Upper lobe of right lung (tissue), 1 donor: ENCODE measurements around the gene EXOSC6. TPM values are rescaled to one million over a fixed set of nuclear protein-coding genes. Genes with fewer than 3 reads are reported as not detected.
"Not testable (repeated sequence)": the region's sequence is repeated elsewhere in the genome, so short reads cannot be mapped to it uniquely, and the experiment has no call there.

Experiments
- ATAC-seq: fragments of 200-7000 bp; cut with Tn5 transposase; one replicate; pipeline ENCODE4 v1.9.1; 2020; ENCODE audit warnings: mild to moderate bottlenecking, moderate library complexity
- DNase-seq: peaks from one replicate; pipeline ENCODE4 v3.0.0-alpha.2; 2020
- H3K27ac ChIP-seq: fragments of 200-600 bp; one replicate; pipeline ENCODE4 v1.8.0; 2022
- H3K27me3 ChIP-seq: fragments of 200-600 bp; one replicate; pipeline ENCODE4 v1.8.0; 2022; ENCODE audit warnings: mild to moderate bottlenecking
- H3K36me3 ChIP-seq: fragments of 200-600 bp; one replicate; pipeline ENCODE4 v1.8.0; 2022
- H3K4me1 ChIP-seq: fragments of 200-600 bp; one replicate; pipeline ENCODE4 v1.8.0; 2022
- H3K4me3 ChIP-seq: fragments of 200-600 bp; one replicate; pipeline ENCODE4 v1.8.0; 2022; ENCODE audit warnings: mild to moderate bottlenecking
- H3K9me3 ChIP-seq: fragments of 200-600 bp; one replicate; pipeline ENCODE4 v1.8.0; 2022
- intact Hi-C: fragments of 100-400 bp; cut with DNase I; formaldehyde crosslinking; loops from one replicate; pipeline ENCODE4 v1.11.0; 2022
- long read RNA-seq: library from polyadenylated mRNA; unstranded; transcript quantifications from one replicate; pipeline ENCODE4 v2.0.0, GENCODE V29; 2021
- total RNA-seq: library from RNA; stranded (reverse); fragmentation: NEBNext Ultra II Directional; extraction: Animal tissue kit (Norgen Biotek cat#: 25700); gene quantifications from one replicate; pipeline ENCODE4 v1.2.1, GENCODE V29; 2021
- TF ChIP-seq, protein P1 (sequence below): fragments of 200-600 bp; IDR thresholded peaks from one replicate; pipeline ENCODE4 v1.8.0; 2022; ENCODE audit warnings: antibody characterized with exemption
- donor health status: DM: no; HTN: yes; CAD: no; lungs with severe emphysema.

EXOSC6 gene
- total RNA-seq = 22.1 TPM
- long read RNA-seq, full-length matches to known transcripts = 69 of 70 reads
- long read RNA-seq, partial matches to known transcripts = 0 of 70 reads
- long read RNA-seq, other reads (novel, unspliced or antisense) = 1 of 70 reads

DNA sequence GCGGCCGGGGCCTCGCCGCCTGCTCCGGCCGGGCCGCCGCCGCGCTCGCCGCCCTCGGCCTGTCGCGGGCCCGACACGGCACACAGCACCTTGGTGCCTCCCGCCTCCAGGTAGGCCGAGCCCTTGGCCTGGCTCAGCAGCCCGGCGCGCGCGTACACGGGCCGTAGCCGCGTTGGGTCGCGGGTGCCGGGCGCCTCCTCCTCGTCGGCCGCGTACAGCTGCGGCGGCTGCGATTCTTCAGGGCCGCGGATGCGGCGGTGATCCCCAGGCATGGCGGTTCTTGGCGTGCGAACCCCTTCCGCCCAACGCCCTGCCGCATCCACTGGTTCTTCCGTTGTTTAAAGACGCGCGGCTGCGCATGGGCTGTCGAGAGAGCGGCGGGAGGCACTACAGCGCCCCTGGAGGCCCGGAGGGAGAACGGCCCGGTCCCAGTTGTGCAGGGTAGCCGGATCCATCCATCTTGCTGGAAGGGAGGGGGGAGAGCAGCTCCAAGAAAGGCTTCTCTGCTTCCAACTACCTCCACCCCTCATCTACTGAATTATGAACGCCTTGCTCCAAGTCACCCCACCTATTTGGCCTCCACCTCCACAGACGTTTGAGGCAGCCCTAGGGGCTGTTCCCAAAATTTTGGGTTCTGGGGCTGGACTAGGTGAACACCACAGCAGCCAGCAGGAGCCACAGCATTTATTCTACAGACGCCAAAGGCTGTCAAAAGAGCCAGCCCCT is at the start of gene EXOSC6:
Gene EXOSC6, minus strand, starts transcription at position 312 of the 726 bp plus-strand sequence. Its CDS starts 40 bp downstream, at position 272.
- Histone ChIP-seq H3K27ac (peak within 1 kb of the TSS; percentile 83), H3K4me3 (peak within 1 kb of the TSS; percentile 74), H3K9me3 (no peaks in the 10 kb centered on the region), H3K4me1 (peaks cover 22% of the 10 kb centered on the region), H3K36me3 (peaks cover 54% of the 10 kb centered on the region), H3K27me3 (no peaks in the 10 kb centered on the region)
- TF ChIP-seq, protein P1, sequence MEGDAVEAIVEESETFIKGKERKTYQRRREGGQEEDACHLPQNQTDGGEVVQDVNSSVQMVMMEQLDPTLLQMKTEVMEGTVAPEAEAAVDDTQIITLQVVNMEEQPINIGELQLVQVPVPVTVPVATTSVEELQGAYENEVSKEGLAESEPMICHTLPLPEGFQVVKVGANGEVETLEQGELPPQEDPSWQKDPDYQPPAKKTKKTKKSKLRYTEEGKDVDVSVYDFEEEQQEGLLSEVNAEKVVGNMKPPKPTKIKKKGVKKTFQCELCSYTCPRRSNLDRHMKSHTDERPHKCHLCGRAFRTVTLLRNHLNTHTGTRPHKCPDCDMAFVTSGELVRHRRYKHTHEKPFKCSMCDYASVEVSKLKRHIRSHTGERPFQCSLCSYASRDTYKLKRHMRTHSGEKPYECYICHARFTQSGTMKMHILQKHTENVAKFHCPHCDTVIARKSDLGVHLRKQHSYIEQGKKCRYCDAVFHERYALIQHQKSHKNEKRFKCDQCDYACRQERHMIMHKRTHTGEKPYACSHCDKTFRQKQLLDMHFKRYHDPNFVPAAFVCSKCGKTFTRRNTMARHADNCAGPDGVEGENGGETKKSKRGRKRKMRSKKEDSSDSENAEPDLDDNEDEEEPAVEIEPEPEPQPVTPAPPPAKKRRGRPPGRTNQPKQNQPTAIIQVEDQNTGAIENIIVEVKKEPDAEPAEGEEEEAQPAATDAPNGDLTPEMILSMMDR = peak; percentile 93
- intact Hi-C loops = no loop called here
- ATAC-seq (peak; percentile 99), DNase-seq (peak; percentile 95)

DNA sequence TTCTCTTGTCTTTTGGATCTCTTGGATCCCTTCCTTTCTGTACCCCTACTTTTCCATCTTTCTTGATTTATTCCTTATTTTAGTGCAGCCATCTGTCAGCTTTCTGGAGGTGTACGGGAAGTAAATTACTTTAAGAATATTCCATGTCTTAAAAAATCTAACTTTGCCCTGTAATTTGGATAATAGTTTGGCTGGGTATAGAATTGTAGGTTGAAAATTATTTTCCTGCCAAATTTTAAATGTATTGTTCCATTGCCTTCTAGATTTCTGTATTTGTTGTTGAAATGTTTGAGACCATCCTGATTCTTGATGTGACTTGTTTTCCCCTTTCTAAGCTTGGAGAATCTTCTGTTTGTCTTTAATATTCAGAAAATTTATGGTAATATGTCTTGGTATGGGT is 49.4 kb upstream of the EXOSC6 start:
- DNase-seq (no peak), ATAC-seq (no peak)
- Histone ChIP-seq H3K4me1 (peaks cover 4% of the 10 kb centered on the region), H3K9me3 (peaks cover 5% of the 10 kb centered on the region), H3K27ac (no peak overlapping the region), H3K36me3 (no peaks in the 10 kb centered on the region), H3K27me3 (no peaks in the 10 kb centered on the region), H3K4me3 (no peak overlapping the region)
- intact Hi-C loops = no loop called here
- TF ChIP-seq, protein P1 = no peak

DNA sequence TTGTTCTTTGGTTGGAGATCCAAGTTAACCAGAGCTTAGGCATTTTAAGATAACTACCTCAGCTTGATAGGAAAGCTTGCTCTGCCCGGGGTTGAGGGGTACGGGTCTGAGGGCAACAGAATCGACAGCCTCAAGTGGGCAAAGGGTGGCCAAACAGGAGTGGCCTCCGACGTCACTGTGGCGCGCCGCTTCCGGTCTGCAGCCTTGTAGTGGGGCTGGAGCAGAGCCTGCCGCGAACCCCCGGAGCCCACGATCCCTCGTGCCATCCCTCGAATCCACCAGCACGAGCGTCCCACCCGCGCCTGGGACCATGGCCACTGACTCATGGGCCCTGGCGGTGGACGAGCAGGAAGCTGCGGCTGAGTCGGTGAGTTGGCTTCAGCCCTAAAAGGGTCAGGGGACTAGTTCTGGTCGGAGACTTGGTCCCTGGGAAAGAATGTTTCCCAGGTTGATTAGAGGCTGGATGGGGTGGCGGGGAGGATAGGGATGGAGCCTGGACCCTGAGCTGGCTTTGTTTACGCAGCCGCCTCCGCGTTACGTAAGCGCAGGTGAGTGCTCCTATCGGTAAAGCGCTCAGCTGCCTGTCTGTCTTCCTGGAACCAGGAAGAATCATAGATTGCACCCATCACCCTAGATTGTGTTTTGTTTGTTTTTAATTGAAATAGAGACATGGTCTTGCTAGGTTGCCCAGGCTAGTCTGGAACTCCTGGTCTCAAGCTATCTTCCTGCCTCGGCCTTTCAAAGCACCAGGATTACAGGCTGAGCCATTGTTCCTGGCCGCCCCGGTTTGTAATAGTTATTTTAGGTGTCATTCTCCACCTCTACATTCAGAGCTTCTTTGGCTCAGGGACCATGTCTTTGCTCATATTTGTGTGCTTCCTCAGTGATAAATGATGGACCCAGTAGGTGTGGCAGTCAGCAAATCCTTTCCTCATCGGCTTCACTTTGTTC is 47.5 kb upstream of the EXOSC6 start, which contains the start of gene DDX19B:
Gene DDX19B, plus strand, starts transcription at position 199 of the 951 bp plus-strand sequence. Its CDS starts 112 bp downstream, at position 311.
- Histone ChIP-seq H3K27me3 (no peaks in the 10 kb centered on the region), H3K36me3 (no peaks in the 10 kb centered on the region), H3K27ac (peak within 1 kb of the TSS; percentile 95), H3K4me3 (peak within 1 kb of the TSS; percentile 81), H3K4me1 (peaks cover 4% of the 10 kb centered on the region), H3K9me3 (peaks cover 5% of the 10 kb centered on the region)
- intact Hi-C loops = no loop called here
- TF ChIP-seq, protein P1 = no peak
- DNase-seq = peak; percentile 93
- peak; percentile 97 for ATAC-seq

DNA sequence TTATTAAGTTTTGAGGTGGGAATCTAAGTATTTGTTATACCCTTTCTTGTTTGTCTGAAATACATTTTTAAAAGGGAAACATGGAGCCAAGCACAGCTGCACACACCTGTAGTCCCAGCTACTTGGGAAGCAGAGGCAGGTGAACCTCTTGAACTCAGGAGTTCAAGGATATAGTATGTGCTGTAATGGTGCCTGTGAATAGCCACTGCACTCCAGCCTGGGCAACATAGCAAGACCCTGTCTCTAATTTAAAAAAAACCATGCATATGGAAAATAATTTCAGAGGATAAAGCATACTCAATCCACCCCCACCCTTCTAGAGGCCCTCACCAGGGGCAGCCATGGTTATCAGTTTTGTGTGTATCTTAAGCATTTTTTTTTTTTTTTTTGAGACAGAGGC is 43.9 kb upstream of the EXOSC6 start:
- peaks cover under 1% of the 10 kb centered on the region for H3K9me3 ChIP-seq
- ATAC-seq (no peak), DNase-seq (no peak)
- TF ChIP-seq, protein P1 = no peak
- no peak overlapping the region for H3K27ac ChIP-seq
- H3K4me3 ChIP-seq = no peak overlapping the region
- H3K4me1 ChIP-seq = peaks cover 4% of the 10 kb centered on the region
- no peaks in the 10 kb centered on the region for H3K36me3 ChIP-seq
- intact Hi-C loops = no loop called here
- H3K27me3 ChIP-seq = no peaks in the 10 kb centered on the region

DNA sequence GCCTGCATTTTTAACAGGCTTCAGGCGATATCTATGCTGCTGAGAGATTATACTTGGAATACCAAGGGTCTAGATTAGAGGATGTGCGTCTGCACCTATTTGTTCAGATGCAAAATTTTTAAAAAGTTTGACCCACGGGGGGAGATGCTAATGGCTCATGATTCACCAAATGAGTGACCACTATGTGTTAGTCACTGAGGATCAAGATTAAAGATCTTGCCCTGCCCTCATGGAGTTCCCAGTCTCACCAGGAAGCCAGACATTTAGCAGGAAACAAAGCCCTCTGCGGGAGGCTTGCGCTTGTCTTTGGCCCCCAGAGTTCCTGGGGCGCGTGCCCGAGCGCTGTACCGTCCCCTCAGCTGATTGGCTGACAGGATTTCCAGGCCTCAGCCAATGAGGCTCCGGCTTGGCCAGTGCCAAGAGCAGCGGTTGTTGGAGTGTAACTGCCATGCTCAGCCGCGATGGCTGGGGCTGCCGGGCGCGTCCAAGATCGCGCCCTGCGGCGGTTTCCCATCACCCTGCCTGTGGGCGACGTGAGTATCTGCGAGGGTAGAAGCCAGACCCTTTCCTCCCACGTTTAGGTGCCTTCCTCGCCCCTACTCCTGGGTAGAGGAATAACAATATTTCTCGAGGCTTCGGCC is 42.8 kb upstream of the EXOSC6 start:
- peaks cover 4% of the 10 kb centered on the region for H3K4me1 ChIP-seq
- DNase-seq = peak; percentile 57
- no peak overlapping the region for H3K27ac ChIP-seq
- ATAC-seq = no peak
- intact Hi-C loops = no loop called here
- no peak overlapping the region for H3K4me3 ChIP-seq
- TF ChIP-seq, protein P1 = no peak
- no peaks in the 10 kb centered on the region for H3K27me3 ChIP-seq
- no peaks in the 10 kb centered on the region for H3K9me3 ChIP-seq
- H3K36me3 ChIP-seq = no peaks in the 10 kb centered on the region

DNA sequence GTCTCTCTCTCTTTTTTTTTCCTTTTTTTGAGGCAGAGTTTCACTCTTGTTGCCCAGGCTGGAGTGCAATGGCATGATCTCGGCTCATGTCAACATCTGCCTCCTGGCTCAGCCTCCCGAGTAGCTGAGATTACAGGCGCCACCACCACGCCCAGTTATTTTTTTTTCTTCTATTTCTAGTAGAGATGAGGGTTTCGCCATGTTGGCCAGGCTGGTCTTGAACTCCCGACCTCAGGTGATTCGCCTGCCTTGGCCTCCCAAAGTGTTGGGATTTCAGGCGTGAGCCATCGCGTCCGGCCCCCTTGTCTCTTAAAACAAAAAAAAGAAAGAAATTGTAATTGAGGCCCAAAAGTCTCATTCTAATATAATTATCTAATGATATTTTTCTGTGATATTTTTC is 40.4 kb upstream of the EXOSC6 start:
- peak; percentile 16 for DNase-seq

More for the DNA sequence above, 40.4 kb upstream of the EXOSC6 start:
- H3K4me1 ChIP-seq = peaks cover 11% of the 10 kb centered on the region
- H3K4me3 ChIP-seq, H3K36me3 ChIP-seq, intact Hi-C loops, H3K27me3 ChIP-seq, H3K9me3 ChIP-seq, H3K27ac ChIP-seq, ATAC-seq: not testable (repeated sequence)
